A549 (cell line): Measurements from ENCODE around the gene KRT73. TPM values are rescaled to one million over a fixed set of nuclear protein-coding genes. Genes with fewer than 3 reads are reported as not detected.

ENCODE experiments used
- ATAC-seq, 2 experiments: fragments of 200-7000 bp in 1 of 2; fragments of >200 bp in 1 of 2; cut with Nextera tagmentation in 1 of 2; cut with Tn5 transposase in 1 of 2; 3 replicates each; pipeline versions ENCODE4 v1.8.0 to v1.9.1; 2018 to 2020; ENCODE audit warnings: mild to moderate bottlenecking in 1 of 2, moderate library complexity in 1 of 2
- CTCF ChIA-PET: fragments of 300-600 bp; sonication (Branson Sonifier 250); formaldehyde crosslinking; extraction: SDS; loops from one replicate; lab custom pipeline; 2021; ENCODE audit warnings: antibody characterized with exemption, inconsistent platforms; lab: Yijun Ruan, JAX
- POLR2A ChIA-PET: fragments of 350-600 bp; formaldehyde crosslinking; extraction: SDS; loops from one replicate; lab custom pipeline; 2021; ENCODE audit warnings: antibody characterized with exemption, inconsistent platforms; lab: Yijun Ruan, JAX
- DNase-seq, 2 experiments: peaks; one replicate each; pipeline versions ENCODE4 v3.0.0 to v3.0.0-alpha.2; 2011 to 2016; ENCODE audit warnings: low read depth in 1 of 2, low spot score in 1 of 2
- FAIRE-seq: peaks from 2 replicates; lab custom pipeline; 2011; peaks lifted over from hg19 to GRCh38; lab: Jason Lieb, UNC
- H3K27ac ChIP-seq, 2 experiments: fragments of >200 bp; sonication (Bioruptor Twin); formaldehyde crosslinking; 3 replicates each; pipeline ENCODE4 v1.5.1; 2016 to 2017
- H3K4me1 ChIP-seq: fragments of >200 bp; sonication (Bioruptor Twin); formaldehyde crosslinking; 3 replicates; pipeline ENCODE4 v1.6.1; 2016
- H3K4me2 ChIP-seq: fragments of >200 bp; sonication (Bioruptor Twin); formaldehyde crosslinking; 3 replicates; pipeline ENCODE4 v1.6.1; 2016
- H3K4me3 ChIP-seq: fragments of >200 bp; sonication (Bioruptor Twin); formaldehyde crosslinking; 3 replicates; pipeline ENCODE4 v1.5.1; 2016
- H3K9me3 ChIP-seq: fragments of >200 bp; sonication (Bioruptor Twin); formaldehyde crosslinking; 3 replicates; pipeline ENCODE4 v1.6.1; 2016
- BHLHE40 ChIP-seq: IDR thresholded peaks from 2 replicates; pipeline ENCODE4 v1.6.1; 2012; ENCODE audit warnings: low read depth, low read length, inconsistent platforms
- CBX2 ChIP-seq: fragments of 200-600 bp; sonication (generic); IDR thresholded peaks from 2 replicates; pipeline ENCODE4 v1.6.1; 2016; ENCODE audit warnings: low read depth, mild to moderate bottlenecking, borderline replicate concordance
- CHD2 ChIP-seq: fragments of 150-350 bp; IDR thresholded peaks from 2 replicates; pipeline ENCODE4 v1.6.1; 2014; ENCODE audit warnings: low read length; ENCODE audit not compliant: partially characterized antibody
- E2F6 ChIP-seq: IDR thresholded peaks from 2 replicates; pipeline ENCODE4 v1.6.1; 2012; ENCODE audit warnings: low read depth, borderline replicate concordance
- EHMT2 ChIP-seq: fragments of 200-600 bp; sonication (generic); IDR thresholded peaks from 2 replicates; pipeline ENCODE4 v1.6.1; 2016; ENCODE audit warnings: antibody characterized with exemption, low read depth, mild to moderate bottlenecking, moderate library complexity
- FOSB ChIP-seq: fragments of 250-450 bp; sonication (Bioruptor Pico); IDR thresholded peaks from 2 replicates; pipeline ENCODE4 v1.5.0; 2020; ENCODE audit warnings: mild to moderate bottlenecking, moderate library complexity
- FOSL2 ChIP-seq, 2 experiments: fragments of 450-650 bp in 1 of 2; fragments of >200 bp in 1 of 2; sonication (Bioruptor Twin) in 1 of 2; formaldehyde crosslinking; IDR thresholded peaks; 2 replicates each; pipeline versions ENCODE4 v1.5.0 to v1.6.1; 2016 to 2020; ENCODE audit warnings: mild to moderate bottlenecking in 1 of 2, moderate library complexity in 1 of 2
- HOXB13 ChIP-seq: fragments of 250-450 bp; sonication (Bioruptor Pico); IDR thresholded peaks from 2 replicates; pipeline ENCODE4 v1.5.0; 2020; ENCODE audit warnings: low read depth, mild to moderate bottlenecking, moderate library complexity
- HOXB5 ChIP-seq: fragments of 250-450 bp; sonication (Bioruptor Pico); IDR thresholded peaks from 2 replicates; pipeline ENCODE4 v1.5.0; 2020; ENCODE audit warnings: mild to moderate bottlenecking, moderate library complexity
- MAFK ChIP-seq: fragments of 450-650 bp; IDR thresholded peaks from 2 replicates; pipeline ENCODE4 v1.6.1; 2014; ENCODE audit not compliant: partially characterized antibody
- NR3C1 ChIP-seq: fragments of >200 bp; sonication (Bioruptor Twin); formaldehyde crosslinking; IDR thresholded peaks from 3 replicates; pipeline ENCODE4 v1.6.1; 2017
- PHF8 ChIP-seq: fragments of 200-600 bp; sonication (generic); IDR thresholded peaks from 2 replicates; pipeline ENCODE4 v1.6.1; 2016; ENCODE audit warnings: low read depth, mild to moderate bottlenecking, antibody characterized with exemption, moderate library complexity, borderline replicate concordance
- POLR2A ChIP-seq: IDR thresholded peaks from 2 replicates; pipeline ENCODE4 v1.6.1; 2012; ENCODE audit warnings: mild to moderate bottlenecking, low read length
- RAD21 ChIP-seq, 2 experiments: fragments of >200 bp in 1 of 2; sonication (Bioruptor Twin) in 1 of 2; formaldehyde crosslinking in 1 of 2; IDR thresholded peaks in 1 of 2; conservative IDR thresholded peaks in 1 of 2; 2 replicates in 1 of 2; 3 replicates in 1 of 2; pipeline ENCODE4 v1.6.1; 2012 to 2018; ENCODE audit warnings: inconsistent platforms in 1 of 2
- RARB ChIP-seq: fragments of 250-450 bp; sonication (Bioruptor Pico); IDR thresholded peaks from 2 replicates; pipeline ENCODE4 v1.8.0; 2021; ENCODE audit warnings: mild to moderate bottlenecking, moderate library complexity
- REST ChIP-seq: fragments of 200-600 bp; sonication (generic); IDR thresholded peaks from 2 replicates; pipeline ENCODE4 v1.6.1; 2016; ENCODE audit warnings: antibody characterized with exemption, mild to moderate bottlenecking, moderate library complexity
- RFX5 ChIP-seq: fragments of 450-650 bp; IDR thresholded peaks from 2 replicates; pipeline ENCODE4 v1.7.1; 2014; ENCODE audit warnings: antibody characterized with exemption, mild to moderate bottlenecking, moderate library complexity
- RNF2 ChIP-seq: fragments of 200-600 bp; sonication (generic); IDR thresholded peaks from 2 replicates; pipeline ENCODE4 v1.6.1; 2016; ENCODE audit warnings: low read depth, mild to moderate bottlenecking, antibody characterized with exemption, moderate library complexity, borderline replicate concordance
- TFCP2L1 ChIP-seq: fragments of 250-450 bp; sonication (Bioruptor Pico); IDR thresholded peaks from 2 replicates; pipeline ENCODE4 v1.5.0; 2021; ENCODE audit warnings: mild to moderate bottlenecking
- ZFP36 ChIP-seq: fragments of 450-650 bp; IDR thresholded peaks from 2 replicates; pipeline ENCODE4 v1.6.1; 2014; ENCODE audit warnings: borderline replicate concordance; ENCODE audit not compliant: partially characterized antibody
- WGBS: methylation state at CpG from one replicate; pipeline ENCODE4 v1.1.6; 2017; ENCODE audit errors: missing lambda C conversion rate; 5-methylcytosine and 5-hydroxymethylcytosine counted together
- polyA minus RNA-seq: library from RNA; depleted of rRNA, polyadenylated mRNA; stranded (reverse); fragments of >200 nt; gene quantifications from 2 replicates; pipeline ENCODE4 v1.2.3, GENCODE V29; 2011; rRNA and poly(A)+ RNA removed
- polyA plus RNA-seq, 4 experiments: library from polyadenylated mRNA; depleted of rRNA in 3 of 4; stranded (reverse); fragments of >200 nt; fragmentation: RNase III in 1 of 4; extraction: RNeasy Plus Mini Kit Qiagen cat#74134 plus additional on column Dnase treatment in 1 of 4; gene quantifications; 2 replicates in 3 of 4; 3 replicates in 1 of 4; pipeline ENCODE4 v1.2.3, GENCODE V29; 2011 to 2017
- TF ChIP-seq, protein P1 (sequence below): fragments of 450-650 bp; IDR thresholded peaks from 2 replicates; pipeline ENCODE4 v1.6.1; 2014; ENCODE audit warnings: antibody characterized with exemption

Gene KRT73
- polyA plus RNA-seq (2011; rRNA removed) (not detected in 2 replicates), polyA plus RNA-seq (2017; fragmentation: RNase III; extraction: RNeasy Plus Mini Kit Qiagen cat#74134 plus additional on column Dnase treatment) (not detected in 3 replicates), polyA minus RNA-seq (not detected in 2 replicates)
- polyA plus RNA-seq (2012; cell fraction: cytosol; rRNA removed) = not detected in 2 replicates
- not detected in 2 replicates for polyA plus RNA-seq (2012; cell fraction: nucleus; rRNA removed)

DNA sequence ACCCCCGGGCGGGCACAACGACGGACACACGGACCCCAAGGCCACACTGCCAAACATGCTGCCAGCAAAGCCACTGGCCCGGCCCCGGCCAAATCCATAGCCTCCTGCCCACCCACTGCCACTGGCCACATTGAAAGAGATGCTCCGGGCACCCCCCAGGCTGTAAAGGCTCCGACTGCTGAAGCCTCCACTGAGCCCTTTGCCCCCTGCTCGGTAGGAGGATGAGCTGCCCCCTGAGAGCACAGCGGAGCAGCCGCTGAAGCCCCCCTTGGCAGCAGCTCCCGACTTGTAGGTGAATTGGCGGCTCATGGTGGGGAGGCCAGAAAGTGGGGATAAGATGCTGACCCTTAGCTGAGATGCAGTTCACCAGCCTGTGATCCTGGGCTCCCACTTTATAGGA is at the start of gene KRT73:
Gene KRT73, minus strand, starts transcription at position 344 of the 400 bp plus-strand sequence. Its CDS starts 35 bp downstream, at position 309.
- ATAC-seq (no peak), FAIRE-seq (no peak), DNase-seq (no peak)
- WGBS = 58% methylated on average over 5 of the region's 14 CpGs
- Histone ChIP-seq H3K4me3 (no peak within 1 kb of the TSS), H3K4me2 (no peak within 1 kb of the TSS), H3K27ac (no peak within 1 kb of the TSS), H3K9me3 (no peaks in the 10 kb centered on the region), H3K4me1 (no peaks in the 10 kb centered on the region)
- TF ChIP-seq ZFP36 (no peak), RFX5 (no peak), BHLHE40 (no peak), FOSL2 (IDR thresholded peaks at IDR 0.05) (no peak), FOSL2 (CRISPR knock-in tag; IDR thresholded peaks at IDR 0.05) (no peak), REST (no peak), RNF2 (no peak), FOSB (CRISPR knock-in tag) (no peak), RAD21 (conservative IDR thresholded peaks at IDR 0.05 in 1 of 2, IDR thresholded peaks at IDR 0.05 in 1 of 2) (no peak), PHF8 (no peak), POLR2A (no peak), MAFK (no peak), HOXB13 (CRISPR knock-in tag) (no peak), HOXB5 (no peak), TFCP2L1 (CRISPR knock-in tag) (no peak), CHD2 (no peak)
- ChIA-PET CTCF (interaction anchor here (2.5 kb wide), 1 partner anchor 252 kb away, joined by 6 read pairs; no protein-coding TSS in a partner anchor), POLR2A (no interaction called here)

GRCh38 chr12:52667931-52668330 is 49.6 kb upstream of the KRT73 start:
- Histone ChIP-seq H3K9me3 (no peaks in the 10 kb centered on the region), H3K4me3 (no peak overlapping the region), H3K4me1 (no peaks in the 10 kb centered on the region; the same call in 2 of the 3 replicates), H3K4me2 (no peak overlapping the region), H3K27ac (no peak overlapping the region)
- no peak for FAIRE-seq
- WGBS = 64% methylated on average over 7 of the region's 7 CpGs
- ChIA-PET POLR2A (no interaction called here), CTCF (interaction anchor here (1.1 kb wide), 1 partner anchor 203 kb away, joined by 4 read pairs; no protein-coding TSS in a partner anchor)
- no peak for DNase-seq
- no peak for ATAC-seq
- TF ChIP-seq NR3C1 = no peak
- TF ChIP-seq CBX2 = no peak
- TF ChIP-seq CHD2 = no peak
- TF ChIP-seq POLR2A = no peak
- no peak for TF ChIP-seq RARB
- no peak for TF ChIP-seq EHMT2
- TF ChIP-seq, protein P1, sequence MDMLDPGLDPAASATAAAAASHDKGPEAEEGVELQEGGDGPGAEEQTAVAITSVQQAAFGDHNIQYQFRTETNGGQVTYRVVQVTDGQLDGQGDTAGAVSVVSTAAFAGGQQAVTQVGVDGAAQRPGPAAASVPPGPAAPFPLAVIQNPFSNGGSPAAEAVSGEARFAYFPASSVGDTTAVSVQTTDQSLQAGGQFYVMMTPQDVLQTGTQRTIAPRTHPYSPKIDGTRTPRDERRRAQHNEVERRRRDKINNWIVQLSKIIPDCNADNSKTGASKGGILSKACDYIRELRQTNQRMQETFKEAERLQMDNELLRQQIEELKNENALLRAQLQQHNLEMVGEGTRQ = no peak
- TF ChIP-seq E2F6 = no peak
